LNCaP clone FGC (cell line): ENCODE results near the gene NOSTRIN.

Source experiments
- DNase-seq: peaks from one replicate; pipeline ENCODE4 v3.0.0-alpha.2; 2011; ENCODE audit warnings: low read depth
- H3K4me3 ChIP-seq: 2 replicates; pipeline ENCODE4 v1.5.1; 2011; ENCODE audit warnings: mild to moderate bottlenecking, low read depth, low read length, control low read depth
- TF ChIP-seq, protein P1 (sequence below): IDR thresholded peaks from 2 replicates; pipeline ENCODE4 v1.5.1; 2012; ENCODE audit warnings: mild to moderate bottlenecking; ENCODE audit not compliant: control insufficient read depth, insufficient read depth; ENCODE audit errors: extremely low read depth

The NOSTRIN gene

DNA sequence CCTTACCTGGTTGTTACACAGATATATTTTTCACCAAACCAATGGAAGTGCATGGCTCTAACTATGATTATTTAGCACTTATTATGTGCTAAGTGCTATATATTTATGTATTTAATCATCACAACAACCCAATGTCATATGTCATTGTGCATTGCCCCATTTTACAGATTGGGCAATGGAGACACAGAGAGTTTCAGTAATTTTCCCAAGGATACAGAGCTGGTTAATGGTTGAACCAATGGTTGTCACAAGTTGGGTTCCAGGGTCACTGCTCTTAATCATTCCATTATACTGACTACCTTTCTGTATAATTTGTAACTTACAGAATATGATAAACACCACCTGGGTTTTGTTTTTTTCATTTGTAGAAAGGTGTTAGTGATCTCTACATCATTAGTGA, 29.2 kb downstream of the NOSTRIN start:
- no peak for DNase-seq
- H3K4me3 ChIP-seq, result no peak overlapping the region
- TF ChIP-seq, protein P1, sequence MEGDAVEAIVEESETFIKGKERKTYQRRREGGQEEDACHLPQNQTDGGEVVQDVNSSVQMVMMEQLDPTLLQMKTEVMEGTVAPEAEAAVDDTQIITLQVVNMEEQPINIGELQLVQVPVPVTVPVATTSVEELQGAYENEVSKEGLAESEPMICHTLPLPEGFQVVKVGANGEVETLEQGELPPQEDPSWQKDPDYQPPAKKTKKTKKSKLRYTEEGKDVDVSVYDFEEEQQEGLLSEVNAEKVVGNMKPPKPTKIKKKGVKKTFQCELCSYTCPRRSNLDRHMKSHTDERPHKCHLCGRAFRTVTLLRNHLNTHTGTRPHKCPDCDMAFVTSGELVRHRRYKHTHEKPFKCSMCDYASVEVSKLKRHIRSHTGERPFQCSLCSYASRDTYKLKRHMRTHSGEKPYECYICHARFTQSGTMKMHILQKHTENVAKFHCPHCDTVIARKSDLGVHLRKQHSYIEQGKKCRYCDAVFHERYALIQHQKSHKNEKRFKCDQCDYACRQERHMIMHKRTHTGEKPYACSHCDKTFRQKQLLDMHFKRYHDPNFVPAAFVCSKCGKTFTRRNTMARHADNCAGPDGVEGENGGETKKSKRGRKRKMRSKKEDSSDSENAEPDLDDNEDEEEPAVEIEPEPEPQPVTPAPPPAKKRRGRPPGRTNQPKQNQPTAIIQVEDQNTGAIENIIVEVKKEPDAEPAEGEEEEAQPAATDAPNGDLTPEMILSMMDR, result no peak

DNA sequence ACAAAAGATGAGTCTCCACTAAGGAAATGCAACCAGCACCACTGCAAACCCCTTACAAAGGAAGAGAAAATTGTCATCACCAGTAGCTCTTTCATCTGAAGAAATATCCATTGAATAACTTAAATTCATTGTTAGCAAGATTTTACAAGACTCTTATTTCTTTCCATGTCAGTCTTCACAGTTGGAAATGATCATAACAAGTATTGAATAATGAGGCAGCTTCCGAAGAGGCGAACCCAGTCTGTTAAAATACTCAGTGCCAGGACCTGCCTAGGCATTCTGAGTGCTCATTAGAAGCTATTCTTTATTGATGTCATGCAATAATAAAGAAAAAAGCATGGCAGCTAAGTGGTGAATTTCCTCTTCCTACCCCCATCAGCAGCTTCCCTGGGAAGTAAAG, 33.5 kb downstream of the NOSTRIN start:
- no peak overlapping the region for H3K4me3 ChIP-seq
- DNase-seq, result no peak
- TF ChIP-seq, protein P1, result no peak

DNA sequence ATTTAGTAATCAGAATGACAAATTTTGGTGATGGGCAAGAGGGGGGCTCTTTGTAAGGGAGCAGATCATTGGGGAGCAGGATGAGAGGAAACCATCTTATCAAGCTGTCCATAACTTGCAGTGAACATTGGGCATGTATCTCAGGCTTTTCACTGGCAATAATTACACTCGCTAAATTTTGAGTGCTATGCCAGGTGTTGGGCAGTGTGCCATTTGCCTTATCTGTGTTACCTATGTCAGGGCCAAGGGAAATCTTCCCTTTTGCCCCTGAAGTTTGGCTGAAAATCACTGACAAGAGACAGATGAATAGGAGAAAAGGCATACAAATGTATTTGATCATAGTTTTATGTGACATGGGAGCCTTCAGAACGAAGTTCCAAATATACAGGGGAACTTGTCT, 39.0 kb downstream of the NOSTRIN start:
- DNase-seq, result no peak
- TF ChIP-seq, protein P1, result no peak
- no peak overlapping the region for H3K4me3 ChIP-seq

DNA sequence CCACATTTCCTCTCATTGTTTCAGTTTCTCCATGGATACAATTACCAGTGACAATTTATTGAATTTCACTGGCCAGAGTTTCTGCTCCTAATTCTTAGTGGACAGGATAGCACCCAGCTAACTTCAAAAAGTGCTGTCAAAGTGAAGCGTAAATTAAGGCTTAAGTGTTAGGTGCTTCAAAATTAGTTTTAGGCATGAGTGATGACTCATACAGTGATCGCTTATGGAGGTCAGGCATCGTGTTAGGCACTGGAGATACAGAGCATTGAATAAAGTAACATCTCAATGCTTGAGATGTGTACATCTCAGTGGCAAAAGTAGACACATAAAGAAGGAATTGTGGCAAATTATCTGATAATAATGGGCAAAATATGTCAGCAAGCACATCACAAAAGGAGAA, 40.8 kb downstream of the NOSTRIN start:
- no peak for DNase-seq
- TF ChIP-seq, protein P1, result no peak
- no peak overlapping the region for H3K4me3 ChIP-seq

DNA sequence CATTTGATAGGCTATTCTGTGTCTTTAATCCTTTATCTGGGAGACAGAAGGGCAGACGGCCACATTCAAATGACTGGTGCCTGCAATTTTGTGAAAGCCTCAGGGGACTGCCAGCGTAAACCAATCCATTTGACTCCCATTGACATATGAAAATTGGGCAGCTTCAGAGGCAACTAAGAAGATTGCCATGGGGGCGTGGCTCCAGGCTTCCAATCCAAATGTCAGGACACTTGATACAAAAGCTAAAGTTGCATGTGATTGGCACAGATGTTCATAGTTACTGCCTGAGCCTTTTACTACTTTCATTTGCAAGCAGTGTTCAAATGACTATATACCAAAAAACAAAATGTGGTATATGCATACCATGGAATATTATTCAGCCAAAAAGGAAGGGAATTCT, 45.8 kb downstream of the NOSTRIN start:
- TF ChIP-seq, protein P1, result no peak
- no peak for DNase-seq
- no peak overlapping the region for H3K4me3 ChIP-seq

DNA sequence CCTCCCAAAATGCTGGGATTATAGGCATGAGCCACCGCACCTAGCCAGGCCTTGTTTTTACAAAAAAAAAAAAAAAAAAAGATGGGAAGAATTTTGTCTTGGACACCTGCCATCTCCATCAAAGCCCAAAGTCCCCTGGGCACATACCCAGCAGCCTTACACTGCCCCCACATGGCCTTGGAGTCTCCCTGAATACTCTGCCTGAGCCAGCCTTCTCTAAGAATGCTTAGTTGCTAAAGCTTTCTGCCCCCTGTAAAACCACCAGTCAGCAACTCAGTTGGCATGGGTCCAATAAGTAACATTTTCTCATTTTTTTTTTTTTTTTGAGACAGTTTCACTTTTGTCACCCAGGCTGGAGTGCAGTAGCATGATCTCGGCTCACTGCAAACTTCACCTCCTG, 47.2 kb downstream of the NOSTRIN start:
- no peak for DNase-seq
- TF ChIP-seq, protein P1, result no peak
- no peak overlapping the region for H3K4me3 ChIP-seq

DNA sequence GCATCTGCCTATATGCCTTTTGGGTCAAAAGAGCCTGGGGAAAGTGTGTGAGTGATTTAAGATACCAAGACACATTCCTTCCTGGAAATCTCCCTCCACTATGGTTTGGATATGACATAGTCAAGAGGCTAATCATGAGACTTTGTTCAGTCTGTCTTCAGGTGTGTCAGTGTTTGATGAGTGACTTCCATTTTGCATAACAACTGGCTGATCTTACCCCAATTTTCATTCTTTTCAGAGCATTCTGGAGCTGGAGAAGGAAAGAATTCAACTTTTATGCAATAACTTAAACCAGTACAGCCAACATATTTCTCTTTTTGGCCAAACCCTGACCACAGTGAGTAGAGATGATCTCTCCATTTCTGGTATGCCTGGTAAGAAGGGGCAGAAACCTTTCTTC, 48.4 kb downstream of the NOSTRIN start:
- H3K4me3 ChIP-seq, result no peak overlapping the region
- no peak for DNase-seq
- TF ChIP-seq, protein P1, result no peak
